Transverse colon (tissue), 4 donors: ENCODE results near the gene EHMT1. TPM values are rescaled to one million over a fixed set of nuclear protein-coding genes. Genes with fewer than 3 reads are reported as not detected.
A peak's percentile ranks its signal among the peaks of the same experiment; 100 is the strongest.

ENCODE experiments used
- DNase-seq: peaks from one replicate; pipeline ENCODE4 v3.0.0-alpha.2; 2019
- H3K27ac ChIP-seq, 4 donors: fragments of 200-600 bp; sonication (generic); 2 replicates each; pipeline ENCODE4 v1.5.1; 2016 to 2018; ENCODE audit warnings: inconsistent platforms in 4 of 4
- H3K27me3 ChIP-seq: fragments of 200-600 bp; sonication (generic); 2 replicates; pipeline ENCODE4 v1.5.1; 2017; ENCODE audit warnings: inconsistent platforms
- H3K36me3 ChIP-seq, 4 donors: fragments of 200-600 bp; sonication (generic); 2 replicates each; pipeline ENCODE4 v1.5.1; 2017 to 2019; ENCODE audit warnings: inconsistent platforms in 4 of 4
- H3K4me1 ChIP-seq, 4 donors: fragments of 200-600 bp; sonication (generic); 2 replicates each; pipeline ENCODE4 v1.5.1; 2017 to 2020; ENCODE audit warnings: inconsistent platforms in 4 of 4
- H3K4me3 ChIP-seq, 4 donors: fragments of 200-600 bp; sonication (generic); 1 replicate in 1 of 4; 2 replicates in 3 of 4; pipeline versions ENCODE4 v1.5.1 to v1.6.1; 2017 to 2019; ENCODE audit warnings: inconsistent platforms in 4 of 4
- H3K9me3 ChIP-seq, 2 donors: fragments of 200-600 bp; sonication (generic); 2 replicates each; pipeline ENCODE4 v1.5.1; 2017 to 2019; ENCODE audit warnings: inconsistent platforms in 2 of 2
- CTCF ChIP-seq, 5 experiments: fragments of 200-600 bp in 3 of 5; fragments of 450-650 bp in 2 of 5; sonication (generic) in 3 of 5; IDR thresholded peaks; 1 replicate in 2 of 5; 2 replicates in 3 of 5; pipeline ENCODE4 v1.5.1; 2016 to 2017; ENCODE audit warnings: antibody characterized with exemption in 5 of 5, inconsistent platforms in 3 of 5, mild to moderate bottlenecking in 2 of 5, moderate library complexity in 1 of 5
- EP300 ChIP-seq: sonication (generic); formaldehyde crosslinking; IDR thresholded peaks from one replicate; pipeline ENCODE4 v1.6.1; 2017; ENCODE audit warnings: antibody characterized with exemption, low read depth
- POLR2A ChIP-seq: fragments of 450-650 bp; IDR thresholded peaks from one replicate; pipeline ENCODE4 v1.6.1; 2016; ENCODE audit warnings: antibody characterized with exemption, mild to moderate bottlenecking, moderate library complexity
- POLR2AphosphoS5 ChIP-seq, 3 donors: sonication (generic); formaldehyde crosslinking; IDR thresholded peaks; one replicate each; pipeline ENCODE4 v1.6.1; 2016; ENCODE audit warnings: antibody characterized with exemption in 3 of 3
- WGBS, 2 donors: methylation state at CpG; one replicate each; pipeline ENCODE4 v1.1.5; 2018; ENCODE audit warnings: low coverage in 1 of 2; 5-methylcytosine and 5-hydroxymethylcytosine counted together
- in situ Hi-C, 4 donors: fragments of 200-750 bp; cut with MboI; loops; one replicate each; pipeline versions ENCODE4 v1.15.0 to v1.15.1; 2017; ENCODE audit warnings: low sequenced_read_pairs in 3 of 4, low pct_ligation_motif_present in 1 of 4, low pct_unique_long_range_greater_than_20kb in 1 of 4
- intact Hi-C: fragments of 100-400 bp; cut with DNase I; formaldehyde crosslinking; loops from one replicate; pipeline ENCODE4 v1.15.1; 2023; ENCODE audit warnings: low total_unique reads
- total RNA-seq, 4 donors: library from RNA; depleted of rRNA; stranded (reverse); fragments of >200 nt; gene quantifications; one replicate each; pipeline ENCODE4 v1.1.0, GENCODE V29; 2016

EHMT1 gene
- total RNA-seq, 4 donors from 2014 or later: 93.8 to 184 (median 139) TPM

- no peak for DNase-seq
- intact Hi-C loops: no loop called here
- no peaks in the 10 kb centered on the region for H3K9me3 ChIP-seq
- peak overlapping the region in 3 of 4 donors; percentile 6 to 28 (median 18) for H3K27ac ChIP-seq
- no peaks in the 10 kb centered on the region for H3K36me3 ChIP-seq
- no peak for TF ChIP-seq POLR2A
- TF ChIP-seq POLR2AphosphoS5 (IDR thresholded peaks at IDR 0.05): no peak
- no peak for TF ChIP-seq CTCF (IDR thresholded peaks at IDR 0.05)
- TF ChIP-seq EP300: no peak
- H3K27me3 ChIP-seq: no peaks in the 10 kb centered on the region
- in situ Hi-C loops: no loop called here
- 62 to 72% methylated on average over 3 to 4 of the region's 4 CpGs for WGBS, 2 donors
- H3K4me3 ChIP-seq: no peak overlapping the region
- H3K4me1 ChIP-seq: peaks cover 6 to 50% (median 18%) of the 10 kb centered on the region in 4 donors
Measured at GRCh38 chr9:137630679-137631078, 11.9 kb downstream of the EHMT1 start.

- Histone ChIP-seq H3K36me3 (no peaks in the 10 kb centered on the region), H3K4me3 (no peak overlapping the region), H3K4me1 (peaks cover 6 to 48% (median 18%) of the 10 kb centered on the region in 4 donors), H3K9me3 (no peaks in the 10 kb centered on the region), H3K27ac (no peak overlapping the region), H3K27me3 (no peaks in the 10 kb centered on the region)
- 88 to 92% methylated on average over 7 to 16 of the region's 16 CpGs for WGBS, 2 donors
- DNase-seq: no peak
- in situ Hi-C loops (no loop called here), intact Hi-C loops (no loop called here)
- TF ChIP-seq CTCF (IDR thresholded peaks at IDR 0.05) (no peak), POLR2A (no peak), POLR2AphosphoS5 (IDR thresholded peaks at IDR 0.05) (no peak), EP300 (no peak)
Measured at GRCh38 chr9:137631345-137632229, 12.8 kb downstream of the EHMT1 start.

- Histone ChIP-seq H3K9me3 (no peaks in the 10 kb centered on the region), H3K4me1 (peaks cover 6 to 48% (median 18%) of the 10 kb centered on the region in 4 donors), H3K36me3 (no peaks in the 10 kb centered on the region), H3K4me3 (no peak overlapping the region), H3K27me3 (no peaks in the 10 kb centered on the region), H3K27ac (no peak overlapping the region)
- in situ Hi-C loops (no loop called here), intact Hi-C loops (no loop called here)
- TF ChIP-seq POLR2A (no peak), EP300 (no peak), CTCF (IDR thresholded peaks at IDR 0.05) (no peak)
- 81 to 86% methylated on average over 10 to 23 of the region's 23 CpGs for WGBS, 2 donors
- no peak for DNase-seq
Measured at GRCh38 chr9:137632230-137633161, 13.7 kb downstream of the EHMT1 start.

GRCh38 chr9:137634016-137634415, 15.2 kb downstream of the EHMT1 start:
- in situ Hi-C loops: no loop called here
- no peak for TF ChIP-seq EP300
- no peak for TF ChIP-seq POLR2AphosphoS5 (IDR thresholded peaks at IDR 0.05)
- no peak for TF ChIP-seq CTCF (IDR thresholded peaks at IDR 0.05)
- no peak for TF ChIP-seq POLR2A
- no peak overlapping the region for H3K4me3 ChIP-seq
- intact Hi-C loops: no loop called here
- WGBS, 2 donors: 86 to 95% methylated on average over 5 of the region's 5 CpGs
- no peak for DNase-seq
- H3K36me3 ChIP-seq: no peaks in the 10 kb centered on the region
- no peaks in the 10 kb centered on the region for H3K9me3 ChIP-seq
- no peaks in the 10 kb centered on the region for H3K27me3 ChIP-seq
- H3K27ac ChIP-seq: no peak overlapping the region
- peaks cover 4 to 39% (median 13%) of the 10 kb centered on the region in 4 donors for H3K4me1 ChIP-seq
